GM10248 (cell line): ENCODE measurements around the gene PIK3IP1.

ENCODE experiments used
- CTCF ChIA-PET: fragments of 300-600 bp; sonication (Branson Sonifier 250); formaldehyde crosslinking; extraction: SDS; loops from one replicate; lab custom pipeline; 2021; ENCODE audit warnings: antibody characterized with exemption; lab: Yijun Ruan, JAX
- POLR2A ChIA-PET: fragments of 350-650 bp; sonication (Branson Sonifier 250); formaldehyde crosslinking; extraction: SDS; loops from one replicate; lab custom pipeline; 2020; ENCODE audit warnings: antibody characterized with exemption; lab: Yijun Ruan, JAX
- DNase-seq: peaks from one replicate; pipeline ENCODE4 v3.0.0; 2012; ENCODE audit errors: extremely low spot score
- CTCF ChIP-seq: IDR thresholded peaks from 2 replicates; pipeline ENCODE4 v1.5.1; 2012; ENCODE audit warnings: mild to moderate bottlenecking, low read depth; ENCODE audit errors: extremely low read depth, missing control alignments, control extremely low read depth

Gene PIK3IP1

GRCh38 chr22:31281733-31282132 lies 10.6 kb downstream of the PIK3IP1 start:
- no peak for TF ChIP-seq CTCF
- DNase-seq: no peak
- CTCF ChIA-PET: interaction anchor here (1.0 to 3.4 kb wide), 4 partner anchors 9 to 32 kb away, joined by 3 to 21 read pairs (median 8); partner anchors contain the start of gene PIK3IP1
- POLR2A ChIA-PET: interaction anchor here (0.7 kb wide), 1 partner anchor 11 kb away, joined by 3 read pairs; no protein-coding TSS in a partner anchor

GRCh38 chr22:31279821-31280505 lies 12.3 kb downstream of the PIK3IP1 start:
- ChIA-PET POLR2A (interaction anchor here (1.5 kb wide), 1 partner anchor 12 kb away, joined by 5 read pairs; the partner anchor contains the start of gene PIK3IP1), CTCF (interaction anchor here (0.7 to 1.4 kb wide), 5 partner anchors 18 to 68 kb away, joined by 3 to 5 read pairs (median 3); partner anchors contain the start of gene LIMK2)
- no peak for DNase-seq
- no peak for TF ChIP-seq CTCF

GRCh38 chr22:31279327-31279669 lies 13.0 kb downstream of the PIK3IP1 start:
- TF ChIP-seq CTCF: no peak
- CTCF ChIA-PET: interaction anchor here (0.7 to 2.1 kb wide), 7 partner anchors 13 to 67 kb away, joined by 3 to 7 read pairs (median 3); partner anchors contain the start of genes LIMK2 and PIK3IP1
- POLR2A ChIA-PET: interaction anchor here (1.5 kb wide), 1 partner anchor 13 kb away, joined by 5 read pairs; the partner anchor contains the start of gene PIK3IP1
- DNase-seq: no peak

- ChIA-PET POLR2A (interaction anchor here (1.5 kb wide), 1 partner anchor 14 kb away, joined by 5 read pairs; the partner anchor contains the start of gene PIK3IP1), CTCF (interaction anchor here (0.9 to 2.1 kb wide), 5 partner anchors 13 to 66 kb away, joined by 3 to 7 read pairs (median 5); partner anchors contain the start of gene PIK3IP1)
- no peak for DNase-seq
- TF ChIP-seq CTCF: no peak
Measured at GRCh38 chr22:31278626-31279326, 13.5 kb downstream of the PIK3IP1 start.

- POLR2A ChIA-PET: no interaction called here
- CTCF ChIA-PET: interaction anchor here (1.7 to 2.1 kb wide), 2 partner anchors 14 to 35 kb away, joined by 5 to 7 read pairs; partner anchors contain the start of gene PIK3IP1
- no peak for TF ChIP-seq CTCF
- no peak for DNase-seq
Measured at GRCh38 chr22:31278151-31278621, 14.1 kb downstream of the PIK3IP1 start.

GRCh38 chr22:31277741-31278140 lies 14.5 kb downstream of the PIK3IP1 start:
- DNase-seq: no peak
- ChIA-PET CTCF (interaction anchor here (1.5 to 2.1 kb wide), 3 partner anchors 13 to 36 kb away, joined by 5 to 7 read pairs (median 7); partner anchors contain the start of gene PIK3IP1), POLR2A (no interaction called here)
- TF ChIP-seq CTCF: no peak
